Measurements from ENCODE around the gene AHNAK2.

AHNAK2 gene

DNA sequence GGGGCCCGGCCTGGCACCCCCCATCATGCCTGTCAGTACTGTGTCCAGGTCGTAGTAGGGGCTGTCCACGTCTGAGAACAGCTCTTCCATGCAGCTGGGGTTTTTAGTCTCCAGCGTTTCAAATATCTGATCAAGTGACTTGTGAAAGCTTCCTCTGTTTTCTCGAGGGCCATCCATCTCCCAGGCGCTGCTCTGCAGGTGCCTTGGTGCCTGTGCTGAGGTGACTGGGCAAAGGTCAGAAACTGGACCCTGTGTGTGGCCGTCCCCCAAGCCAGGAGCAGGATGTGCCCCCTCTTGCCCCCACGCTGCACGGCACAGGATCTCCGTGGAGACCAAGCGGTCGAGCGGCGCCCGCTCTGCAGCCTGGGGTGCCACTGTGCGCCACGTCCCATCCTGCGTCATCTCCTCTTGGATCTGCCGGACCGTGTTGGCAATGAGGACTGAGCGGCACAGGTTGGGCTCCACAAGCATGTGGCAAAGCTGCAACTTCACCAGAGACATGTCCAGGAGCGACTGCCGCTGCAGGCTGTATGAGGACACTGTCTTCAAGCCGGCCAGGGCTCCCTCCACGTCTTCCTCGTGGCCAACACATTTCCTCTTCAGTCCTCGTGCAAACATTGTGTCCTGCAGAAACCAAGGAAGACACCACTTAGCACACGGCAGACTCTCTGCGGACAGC is 33.3 kb upstream of the AHNAK2 start:
- DNase-seq: no peak

DNA sequence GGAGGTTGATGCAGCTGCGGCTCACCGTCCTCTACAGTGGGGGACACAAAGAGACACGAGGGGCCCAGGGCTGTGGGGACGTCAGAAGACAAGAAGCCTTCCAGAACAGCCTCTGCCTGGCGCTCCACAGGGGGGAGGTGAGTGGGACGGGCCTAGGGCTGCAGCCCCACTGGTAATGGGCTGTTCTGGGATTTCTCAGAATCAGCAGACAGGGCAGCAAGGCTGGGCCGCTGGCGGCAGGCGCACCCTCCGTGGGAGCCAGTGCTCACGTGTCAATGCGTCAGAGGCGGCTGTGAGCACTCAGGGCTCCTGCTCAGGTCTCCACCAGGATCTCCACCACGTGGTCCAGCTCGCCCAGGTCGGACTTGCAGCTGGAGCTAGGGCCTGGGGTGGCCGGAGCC is 32.7 kb upstream of the AHNAK2 start:
- DNase-seq: no peak

DNA sequence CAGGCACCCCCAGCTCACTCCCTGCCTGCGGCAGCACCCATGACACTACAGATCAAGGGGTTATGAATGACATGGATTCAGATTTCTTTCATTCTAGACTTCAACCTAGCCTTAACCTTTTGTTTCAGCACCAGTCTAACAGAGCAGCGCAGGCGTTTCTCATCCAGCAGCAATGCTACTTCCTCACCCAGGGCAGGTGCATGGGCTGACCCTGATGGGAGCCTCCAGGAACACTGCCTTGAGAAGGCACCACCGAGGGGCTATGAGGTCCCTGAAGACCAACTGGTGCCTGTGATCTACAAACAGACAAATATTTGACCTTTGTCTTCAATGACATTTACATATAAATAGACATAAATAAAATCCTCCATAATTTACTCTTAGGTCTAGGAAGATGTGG is 31.9 kb upstream of the AHNAK2 start:
- no peak for DNase-seq

DNA sequence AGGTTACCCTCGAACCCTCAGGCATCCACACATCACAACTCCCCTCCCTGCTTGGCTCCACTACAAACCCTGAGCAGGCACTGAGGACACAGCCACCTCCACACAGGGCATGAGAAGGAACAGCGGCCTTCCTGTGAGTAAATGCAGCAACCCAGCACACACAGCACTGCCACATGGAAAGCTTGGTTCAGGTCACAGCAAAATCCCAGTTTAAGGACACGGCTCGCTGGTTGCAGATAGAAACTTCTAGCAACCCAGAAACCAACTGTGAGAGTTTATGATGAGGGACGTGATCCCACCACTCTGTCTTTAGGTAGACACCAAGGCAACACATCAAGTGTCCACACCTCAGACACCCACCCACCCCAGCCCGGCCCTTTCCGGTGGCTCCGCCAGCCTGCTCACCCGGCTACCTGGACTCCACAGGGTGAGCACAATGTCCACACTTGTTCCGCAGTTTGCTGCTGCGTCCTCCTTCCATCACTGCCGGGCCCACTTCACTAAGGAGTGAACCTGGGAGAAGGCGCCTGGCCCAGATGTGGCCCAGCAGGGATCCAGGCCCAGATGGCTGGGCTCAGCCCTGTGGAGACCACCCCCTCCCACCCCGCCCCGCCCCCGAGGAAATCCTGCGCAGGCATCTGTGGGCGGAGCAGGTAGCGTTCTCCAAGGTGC is 29.6 kb upstream of the AHNAK2 start:
- no peak for DNase-seq

DNA sequence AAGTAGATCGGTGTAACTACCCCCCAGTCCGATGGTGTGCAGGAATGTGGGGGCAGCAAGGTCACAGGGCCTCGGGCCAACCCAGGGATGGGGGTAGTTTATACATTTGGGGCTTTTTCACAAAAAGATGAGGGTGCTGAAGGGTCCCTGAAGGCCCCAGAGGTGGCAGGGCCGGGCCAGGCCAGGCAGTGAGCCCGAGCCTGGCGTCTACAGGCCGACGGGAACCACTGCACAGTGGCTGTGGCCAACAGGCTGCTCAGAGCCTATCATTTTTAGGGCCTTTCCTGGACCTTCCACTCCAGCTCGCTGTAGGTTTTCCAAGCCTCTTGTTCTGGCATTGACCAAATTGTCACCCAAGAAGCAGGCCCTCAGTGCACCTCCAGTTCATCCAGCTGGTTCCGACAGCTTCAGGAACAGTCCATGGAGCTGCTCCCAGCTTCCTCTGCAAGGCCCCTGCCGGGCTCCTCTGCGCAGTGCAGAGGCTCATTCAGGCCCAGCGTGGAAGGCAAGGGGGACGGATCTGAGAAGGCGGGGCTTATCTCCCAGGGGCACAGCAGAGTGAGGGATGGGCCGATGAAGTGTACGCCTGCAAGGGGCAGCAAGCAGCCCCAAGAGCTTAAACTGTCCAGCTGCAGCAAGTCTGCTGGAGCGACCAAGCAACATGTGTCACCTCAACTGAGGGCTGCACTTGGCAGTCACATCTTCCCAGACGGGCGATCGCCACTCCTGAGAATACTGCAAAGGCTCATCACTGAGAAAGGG is 28.8 kb upstream of the AHNAK2 start:
- no peak for DNase-seq

DNA sequence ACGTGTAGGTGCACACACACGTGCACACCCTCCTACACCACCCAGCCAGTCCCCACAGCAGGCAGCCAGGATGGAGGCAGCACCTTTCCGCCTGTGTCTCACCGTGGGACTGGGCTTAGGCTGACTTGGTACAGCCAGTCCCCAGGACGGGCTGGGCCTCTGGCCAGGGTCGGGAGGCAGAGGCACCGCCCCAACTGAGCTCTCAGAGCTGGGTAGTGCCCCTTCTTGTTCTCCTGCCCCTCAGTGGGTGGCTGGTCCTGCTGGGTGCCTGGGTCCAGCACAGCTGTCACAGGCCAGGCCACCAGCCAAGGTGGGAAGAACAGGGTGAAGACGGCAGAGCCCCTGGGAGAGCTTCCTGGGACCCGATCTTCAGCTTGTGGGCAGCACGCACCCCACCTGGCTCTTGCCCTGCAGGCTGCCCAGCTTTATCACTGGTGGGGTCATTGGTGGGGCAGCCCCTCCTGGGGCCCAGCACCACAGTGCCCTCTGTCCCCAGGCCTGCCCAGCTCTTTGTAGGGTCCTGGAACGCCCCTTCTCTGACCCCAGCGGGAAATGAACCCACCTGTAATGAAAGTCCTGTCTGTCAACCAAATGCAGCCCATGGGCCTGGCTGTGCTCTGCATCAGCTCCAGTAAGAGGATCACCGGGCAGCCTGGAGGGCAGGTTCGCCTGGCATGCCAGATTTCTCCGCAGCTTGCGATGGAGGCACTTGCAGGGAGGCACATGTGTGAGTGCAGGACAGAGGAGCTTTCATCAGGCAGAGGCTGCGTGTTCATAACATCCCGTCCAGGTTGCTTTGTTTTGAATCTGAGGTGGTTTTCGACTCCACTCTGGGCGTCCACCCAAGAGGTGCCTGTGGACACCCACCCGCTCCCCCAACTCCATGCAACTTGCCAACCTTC is 28.0 kb upstream of the AHNAK2 start:
- DNase-seq: no peak

DNA sequence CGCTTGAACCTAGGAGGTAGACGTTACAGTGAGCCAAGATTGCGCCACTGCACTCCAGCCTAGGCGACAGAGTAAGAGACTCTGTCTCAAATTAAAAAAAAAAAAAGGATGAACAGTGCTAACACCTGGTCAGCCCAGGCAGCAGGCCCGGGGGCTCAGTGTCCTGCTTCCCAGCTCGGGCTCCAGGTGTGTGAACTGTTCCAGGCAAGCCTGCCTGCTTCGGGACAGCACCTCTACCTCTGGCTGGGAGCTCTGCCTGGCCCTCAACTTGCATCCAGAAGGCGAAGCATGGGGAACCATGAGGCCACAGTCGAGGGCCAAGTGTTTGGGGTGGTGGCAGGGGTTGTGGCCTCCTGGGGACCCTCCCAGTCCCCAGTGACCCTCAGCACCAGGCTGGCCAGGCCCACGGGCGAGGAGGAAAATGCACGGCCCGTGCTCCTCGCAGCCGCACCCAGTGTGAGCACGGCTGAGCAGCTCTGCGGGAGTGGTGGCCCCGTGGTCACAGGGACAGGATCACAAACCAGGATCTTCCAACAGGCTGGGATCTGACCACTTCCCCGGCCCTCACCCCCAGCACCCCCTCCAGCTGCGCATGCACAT is 27.3 kb upstream of the AHNAK2 start:
- DNase-seq: no peak

DNA sequence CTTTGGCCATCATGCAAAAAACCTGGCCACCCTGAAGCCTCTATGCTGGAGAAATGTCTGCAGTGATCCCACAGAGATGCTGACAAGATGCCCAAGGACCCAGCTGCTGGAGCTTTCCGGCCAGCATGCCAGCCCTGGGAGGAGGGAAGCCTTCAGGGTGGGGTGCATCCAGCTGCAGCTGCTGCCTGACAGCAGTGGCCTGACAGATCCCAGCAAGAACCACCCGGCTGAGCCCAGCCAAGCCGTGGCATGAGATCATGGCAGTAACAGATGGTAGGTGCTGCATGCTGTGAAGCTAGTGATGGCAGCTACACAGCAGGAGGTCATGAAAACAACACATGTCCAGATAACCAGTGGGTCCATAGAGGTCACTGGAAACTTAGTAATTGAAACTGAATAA is 21.2 kb upstream of the AHNAK2 start:
- DNase-seq: no peak

DNA sequence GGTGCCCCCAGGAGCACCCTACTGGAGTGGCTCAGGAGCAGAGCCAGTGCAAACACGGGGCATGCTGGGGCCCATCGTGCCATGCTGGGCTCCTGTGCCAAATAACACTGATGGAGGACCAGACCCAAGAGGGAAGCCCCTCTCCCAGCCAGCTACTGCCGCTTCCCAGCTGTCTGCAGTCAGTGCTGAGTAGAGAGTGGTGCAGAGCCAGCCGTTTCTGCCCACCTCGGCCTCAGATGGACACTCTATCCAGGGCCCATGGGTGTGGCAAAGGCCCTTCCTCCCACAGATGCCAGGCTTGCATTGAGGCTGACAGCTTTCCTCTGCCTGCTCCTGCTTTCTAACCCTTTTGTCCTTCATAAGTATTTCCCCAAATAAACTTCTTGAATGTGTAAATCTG is 20.6 kb upstream of the AHNAK2 start:
- no peak for DNase-seq

DNA sequence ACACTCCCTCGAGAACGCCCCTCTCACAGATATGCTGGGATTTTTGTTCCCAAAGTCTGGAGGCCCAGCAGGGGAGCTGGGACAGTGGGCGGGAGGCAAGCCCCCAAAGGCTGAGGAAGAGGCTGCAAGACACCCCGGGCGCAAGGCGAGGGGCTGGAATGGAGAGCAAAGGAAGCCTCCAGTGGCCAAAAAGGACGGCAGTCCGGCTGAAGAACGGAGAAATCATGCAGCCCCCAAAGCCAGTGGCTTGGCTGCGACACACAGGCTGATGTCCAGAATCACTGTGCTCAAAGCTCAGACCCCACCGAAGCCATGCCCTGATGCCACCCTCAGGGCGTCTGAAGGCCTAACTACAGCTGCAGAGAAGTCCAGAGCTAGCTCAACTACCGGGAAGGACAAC is 18.3 kb upstream of the AHNAK2 start:
- no peak for DNase-seq

DNA sequence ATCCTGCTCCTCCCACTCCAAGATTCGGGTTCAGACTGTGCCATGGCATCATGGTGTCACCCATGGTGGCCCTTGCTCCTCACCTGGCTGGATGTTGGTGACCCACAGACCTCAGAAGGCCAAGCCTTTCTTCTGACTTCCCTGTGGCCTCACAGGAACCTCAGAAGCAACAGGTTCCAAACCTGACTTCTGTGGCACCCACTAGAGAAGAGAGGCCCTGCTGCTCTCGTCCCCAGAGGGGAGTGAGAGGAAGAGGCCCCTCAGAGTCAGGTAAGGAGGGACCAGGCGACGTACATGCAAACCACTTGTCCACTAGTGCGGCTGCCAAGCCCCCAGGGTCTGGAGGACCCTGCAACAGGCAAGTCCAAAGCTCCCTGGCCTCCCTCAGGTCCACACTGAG is 17.9 kb upstream of the AHNAK2 start:
- DNase-seq: no peak

DNA sequence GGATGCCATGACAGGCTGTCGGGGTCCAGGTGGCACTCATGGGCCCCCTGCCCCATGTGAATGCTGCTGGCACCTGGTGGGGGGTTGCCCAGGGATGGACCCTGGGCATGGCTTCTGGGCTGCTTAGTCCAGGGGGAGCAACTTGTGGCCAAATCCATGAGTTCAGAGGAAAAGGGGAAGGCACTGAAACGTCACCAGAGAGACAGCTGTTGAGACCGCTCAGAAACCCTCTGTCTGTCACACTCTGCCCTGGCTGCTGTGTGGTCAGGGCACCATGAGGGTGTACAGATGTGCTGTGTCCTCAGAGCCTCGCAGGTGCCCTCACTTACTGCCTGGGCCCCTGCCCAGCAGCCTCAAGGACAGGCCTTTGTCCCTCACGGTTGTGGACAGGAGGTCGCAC is 16.8 kb upstream of the AHNAK2 start:
- DNase-seq: no peak

DNA sequence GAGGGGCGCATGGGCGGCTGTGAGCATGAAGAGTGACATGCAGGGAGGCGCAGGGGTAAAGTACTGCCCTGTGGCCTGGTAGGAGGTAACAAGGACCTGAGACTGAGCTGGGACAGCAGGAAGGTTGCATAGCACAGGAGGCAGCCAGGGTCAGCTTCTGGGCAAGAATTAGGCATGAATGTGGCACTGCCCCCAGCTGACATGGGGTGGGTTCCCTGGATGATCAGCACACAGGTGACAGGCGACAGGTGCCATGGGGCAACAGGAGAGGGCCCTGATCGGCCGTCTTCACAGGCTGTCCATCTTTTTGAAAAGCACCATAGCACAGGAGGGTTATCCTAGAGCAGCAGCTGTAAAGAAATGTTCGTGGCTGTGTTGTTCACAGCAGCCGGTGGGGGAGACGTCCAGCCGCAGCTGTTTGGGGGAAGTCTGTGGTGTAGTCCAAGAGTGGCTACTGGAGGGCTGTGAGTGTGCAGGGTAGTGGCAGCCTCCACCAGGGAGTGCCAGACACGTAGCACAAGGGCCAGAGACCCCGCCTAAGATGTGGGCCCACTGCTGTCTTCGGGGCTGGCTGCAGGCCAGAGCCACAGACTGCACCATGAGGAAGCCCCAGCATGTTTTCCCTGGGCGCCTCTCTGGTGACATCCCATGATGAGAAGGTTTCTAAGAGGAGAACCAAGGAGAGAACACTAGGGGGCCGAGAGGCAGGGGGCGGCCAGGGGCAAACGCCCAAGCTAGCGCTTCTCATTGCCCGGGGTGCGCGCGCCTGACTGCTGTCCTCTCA is 15.8 kb upstream of the AHNAK2 start:
- DNase-seq: no peak

DNA sequence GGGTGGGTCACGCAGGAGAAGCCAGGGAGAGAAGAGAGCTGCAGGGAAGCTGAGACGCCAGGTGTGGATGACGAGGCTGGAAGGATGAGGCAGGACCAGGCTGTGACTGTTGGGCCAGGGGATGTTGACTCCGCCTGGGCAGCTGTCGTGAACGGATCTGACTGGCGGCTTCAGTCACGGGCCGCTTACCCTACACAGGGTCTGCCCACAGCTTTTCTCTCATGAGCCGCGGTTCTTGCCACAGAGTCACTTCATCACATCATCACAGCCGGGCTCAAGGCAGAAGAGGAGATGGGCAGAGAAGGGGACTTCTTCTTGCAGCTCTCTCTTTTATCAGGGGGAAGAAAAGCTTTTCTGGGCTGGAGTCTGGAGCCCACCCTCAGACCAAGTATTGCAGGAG is 15.1 kb upstream of the AHNAK2 start:
- no peak for DNase-seq

DNA sequence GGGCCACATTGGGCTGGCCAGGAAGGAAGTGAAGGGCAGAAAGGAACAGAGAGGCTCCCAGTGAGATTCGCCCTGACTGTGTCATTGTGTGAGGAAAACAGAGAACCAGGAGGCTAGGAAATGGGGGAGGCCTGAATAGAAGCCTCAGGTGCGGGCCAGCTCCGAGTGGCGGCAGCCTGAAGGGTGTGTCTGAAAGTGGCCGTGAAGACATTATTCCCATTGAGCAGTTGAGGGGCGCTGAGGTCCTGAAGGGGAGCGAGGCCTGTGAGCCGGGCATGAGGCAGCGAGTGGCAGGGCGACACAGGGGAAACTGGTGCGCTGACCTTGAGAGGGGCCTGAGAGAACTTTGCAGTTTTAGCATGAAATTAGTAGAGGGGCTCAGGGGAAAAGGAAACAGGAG is 14.3 kb upstream of the AHNAK2 start:
- DNase-seq: no peak

DNA sequence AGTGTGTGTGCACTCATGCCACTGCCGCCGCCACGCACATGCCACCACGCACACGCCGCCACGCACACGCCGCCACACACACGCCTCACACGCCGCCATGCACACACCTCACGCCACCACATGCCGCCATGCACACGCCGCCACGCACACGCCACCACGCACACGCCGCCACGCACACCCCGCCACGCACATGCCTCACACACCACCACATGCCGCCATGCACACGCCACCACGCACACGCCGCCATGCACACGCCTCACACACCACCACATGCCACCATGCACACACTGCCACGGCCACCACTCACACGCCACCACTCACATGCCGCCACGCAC is 13.7 kb upstream of the AHNAK2 start:
- no peak for DNase-seq

DNA sequence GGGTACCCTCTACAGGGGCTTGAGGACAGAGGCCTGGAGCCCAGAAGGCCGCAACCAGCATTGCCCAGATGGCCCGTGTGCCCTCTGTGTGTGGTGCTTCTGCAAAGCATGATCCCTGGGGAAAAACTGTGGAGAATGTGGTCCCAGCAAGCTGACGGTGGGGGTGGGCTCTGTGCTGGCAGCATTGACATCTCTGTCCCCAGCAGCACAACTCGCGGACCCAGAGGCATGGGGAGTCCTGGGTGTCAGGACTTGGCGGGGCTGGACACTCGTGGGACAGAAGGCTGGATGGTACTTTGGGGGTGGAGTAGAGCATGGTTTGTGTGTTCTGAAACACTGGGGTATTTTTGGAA is 11.8 kb upstream of the AHNAK2 start:
- DNase-seq: no peak

DNA sequence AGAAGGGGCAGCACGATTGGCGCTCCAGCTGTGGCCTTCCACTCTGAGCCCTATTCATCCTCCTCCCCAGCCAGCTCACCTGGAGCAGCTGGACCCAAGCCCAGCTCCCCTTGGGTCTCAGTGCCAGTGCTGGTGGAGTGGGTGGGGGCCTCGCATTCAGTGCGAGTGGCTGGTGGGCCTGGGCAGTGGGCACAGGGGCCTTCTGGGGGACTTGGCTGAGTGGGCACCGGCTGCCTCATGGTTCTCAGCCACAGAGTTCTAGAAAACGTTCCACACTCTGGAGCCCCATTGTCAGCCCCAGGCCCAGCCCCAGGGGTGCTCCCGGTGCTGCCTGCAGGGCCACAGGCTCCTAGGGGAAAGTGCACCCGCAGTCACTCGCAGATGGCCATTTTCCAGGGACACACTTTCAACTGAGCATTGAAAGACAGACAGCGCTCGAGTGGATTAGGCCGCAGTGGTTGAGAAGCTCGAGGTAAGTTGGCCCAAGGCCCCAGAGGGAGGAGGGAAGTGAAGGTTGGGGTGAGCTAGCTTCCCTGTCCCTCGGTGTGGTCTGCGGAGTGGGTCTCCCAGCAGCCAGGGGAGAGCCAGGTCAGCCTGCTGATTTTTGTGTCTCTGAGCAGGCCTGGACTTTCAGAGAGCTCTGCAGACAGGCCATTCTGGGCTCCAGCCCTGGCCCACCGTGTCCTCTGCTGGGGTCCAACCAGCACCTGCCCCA is 11.2 kb upstream of the AHNAK2 start:
- no peak for DNase-seq

DNA sequence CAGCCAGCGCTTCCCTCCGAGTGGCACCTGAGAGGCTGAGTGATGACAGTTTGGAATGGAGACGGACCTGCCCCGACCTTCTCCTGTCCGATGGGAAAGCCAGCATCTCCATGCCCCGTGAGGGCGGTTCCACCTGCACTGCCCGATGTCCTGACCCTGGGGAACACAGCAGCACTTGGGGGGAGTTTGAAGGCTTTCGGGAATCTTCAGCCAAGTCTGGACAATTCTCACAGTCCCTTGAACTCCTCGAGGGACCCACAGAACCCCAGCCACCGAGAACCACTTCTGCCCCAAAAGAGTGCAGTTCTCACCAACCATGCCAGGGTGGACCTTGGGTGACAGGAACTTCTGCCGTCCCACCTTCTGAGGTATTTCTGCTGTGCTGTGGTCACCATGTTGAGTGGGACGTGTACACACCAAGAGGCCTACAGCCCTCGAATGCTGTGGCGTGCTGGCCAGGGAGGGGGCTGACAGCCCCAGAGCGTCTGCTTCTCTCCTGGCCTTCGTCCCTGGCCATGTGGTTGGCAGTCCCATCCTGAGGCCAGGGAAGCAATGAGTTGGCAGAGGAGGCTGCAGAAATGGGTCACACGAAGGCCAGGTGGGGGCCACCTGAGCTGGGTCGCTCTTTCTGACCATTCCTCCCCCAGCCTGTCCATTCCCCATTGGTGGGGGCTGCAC is 8.5 kb upstream of the AHNAK2 start:
- no peak for DNase-seq

DNA sequence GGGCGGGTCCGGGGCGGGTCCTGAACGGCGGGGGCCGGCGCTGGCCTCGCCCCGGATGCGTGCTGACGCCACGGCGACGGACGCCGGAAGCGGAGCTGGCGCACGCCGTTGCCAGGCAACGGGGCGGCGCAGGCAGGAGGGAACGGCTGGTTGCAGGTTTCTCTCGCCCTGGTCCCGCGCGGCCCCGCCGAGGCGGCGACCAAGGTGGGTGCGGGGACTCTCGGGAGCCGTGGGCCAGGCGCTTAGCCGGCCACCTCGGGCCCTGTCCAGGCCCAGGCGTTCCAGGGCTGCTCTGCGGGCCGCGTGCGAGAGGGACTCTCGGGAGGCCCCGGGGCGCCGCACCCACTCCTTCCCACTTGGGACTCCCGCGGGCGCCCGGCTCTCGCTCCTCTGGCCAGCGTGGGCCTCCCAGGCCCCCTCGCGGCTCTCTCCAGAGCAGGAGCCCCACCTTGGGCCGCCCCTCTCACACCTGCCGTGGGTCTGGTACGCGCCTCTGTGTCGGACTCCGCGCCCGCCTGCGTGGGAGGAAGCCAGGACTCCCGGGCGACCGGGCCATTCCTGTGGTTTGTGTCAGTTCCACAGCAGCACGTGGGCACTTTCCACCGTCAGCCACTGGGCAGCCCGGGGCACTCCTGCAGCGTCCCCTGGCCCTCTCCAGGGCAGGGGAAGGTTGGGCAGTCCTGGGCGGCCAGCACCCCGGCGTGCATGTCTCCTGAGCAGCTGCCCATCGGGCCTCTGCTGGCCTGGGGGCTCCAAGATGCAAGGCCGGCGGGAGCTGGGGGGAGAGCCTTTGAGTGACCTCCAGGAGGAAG is 7.7 kb upstream of the AHNAK2 start, which contains the start of gene CLBA1:
Gene CLBA1, plus strand, starts transcription at position 114 of the 812 bp plus-strand sequence. Its CDS starts 644 bp downstream, at position 758.
- peak; percentile 80 to 92 (median 83) for DNase-seq

All from T-helper 1 cell (primary cell).